Right renal cortex interstitium (tissue), 3 donors: ENCODE results near the gene HMG20B. TPM values are rescaled to one million over a fixed set of nuclear protein-coding genes. Genes with fewer than 3 reads are reported as not detected.

ENCODE experiments used
- DNase-seq, 3 donors: peaks; one replicate each; pipeline ENCODE4 v3.0.0-alpha.2; 2013; ENCODE audit warnings: low read depth in 3 of 3, low spot score in 2 of 3
- polyA plus RNA-seq, 3 donors: library from polyadenylated mRNA; unstranded; fragments of 120-200 nt; gene quantifications; one replicate each; pipeline ENCODE4 v1.2.1, GENCODE V29; 2013; ENCODE audit not compliant: insufficient read length in 3 of 3

The HMG20B gene
- polyA plus RNA-seq, 3 donors: 63.7 to 75.9 (median 64.9) TPM

DNA sequence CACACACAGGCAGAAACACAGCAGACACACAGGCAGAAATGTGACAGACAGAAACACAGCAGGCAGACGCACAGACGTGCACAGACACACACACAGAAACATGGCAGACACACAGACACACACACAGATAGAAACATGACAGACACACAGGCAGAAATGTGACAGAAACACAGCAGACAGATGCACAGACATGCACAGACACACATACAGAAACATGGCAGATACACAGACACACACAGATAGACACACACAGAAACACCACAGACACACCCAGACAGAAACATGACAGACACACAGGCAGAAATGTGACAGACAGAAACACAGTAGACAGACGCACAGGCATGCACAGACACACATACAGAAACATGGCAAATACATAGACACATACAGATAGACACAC, 32.6 kb downstream of the HMG20B start:
- DNase-seq: no peak

DNA sequence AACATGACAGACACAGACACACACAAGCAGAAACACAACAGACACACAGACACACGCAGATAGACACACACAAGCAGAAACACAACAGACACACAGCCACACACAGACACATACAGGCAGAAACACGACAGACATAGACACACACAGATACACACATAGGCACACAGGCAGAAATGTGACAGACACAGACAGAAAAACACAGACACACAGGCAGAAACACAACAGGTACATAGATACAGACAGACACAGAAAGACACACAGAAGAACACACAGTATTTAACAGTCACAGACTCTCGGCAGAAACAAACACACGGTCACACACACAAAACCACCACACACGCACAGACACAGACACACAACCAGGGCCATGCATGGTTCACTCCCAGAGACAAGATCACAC, 33.0 kb downstream of the HMG20B start:
- no peak for DNase-seq

DNA sequence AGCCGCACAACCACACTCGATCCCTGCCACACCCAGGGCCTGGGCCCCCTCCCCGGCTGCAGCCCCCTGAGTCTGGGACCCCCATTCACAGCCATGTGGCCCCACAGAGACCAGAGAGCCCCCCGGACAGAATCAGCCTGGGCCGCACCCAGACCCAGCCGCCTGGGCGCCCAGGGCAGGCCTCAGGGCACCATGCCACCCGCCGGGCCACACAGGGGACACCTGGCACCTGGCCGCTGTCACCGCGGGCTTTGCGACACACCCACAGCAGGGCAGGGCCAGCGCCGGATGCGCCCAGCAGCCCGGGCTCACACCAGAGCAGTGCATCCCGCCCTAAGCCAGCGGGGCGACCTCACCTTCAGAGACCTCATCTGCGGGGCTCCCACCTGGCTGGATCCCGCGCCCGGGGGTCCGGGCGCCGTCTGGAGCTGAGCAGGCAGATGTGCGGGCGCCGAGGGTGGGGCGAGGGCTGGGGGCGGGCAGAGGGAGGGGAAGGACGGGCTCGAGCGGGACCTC, 33.5 kb downstream of the HMG20B start:
- no peak for DNase-seq

DNA sequence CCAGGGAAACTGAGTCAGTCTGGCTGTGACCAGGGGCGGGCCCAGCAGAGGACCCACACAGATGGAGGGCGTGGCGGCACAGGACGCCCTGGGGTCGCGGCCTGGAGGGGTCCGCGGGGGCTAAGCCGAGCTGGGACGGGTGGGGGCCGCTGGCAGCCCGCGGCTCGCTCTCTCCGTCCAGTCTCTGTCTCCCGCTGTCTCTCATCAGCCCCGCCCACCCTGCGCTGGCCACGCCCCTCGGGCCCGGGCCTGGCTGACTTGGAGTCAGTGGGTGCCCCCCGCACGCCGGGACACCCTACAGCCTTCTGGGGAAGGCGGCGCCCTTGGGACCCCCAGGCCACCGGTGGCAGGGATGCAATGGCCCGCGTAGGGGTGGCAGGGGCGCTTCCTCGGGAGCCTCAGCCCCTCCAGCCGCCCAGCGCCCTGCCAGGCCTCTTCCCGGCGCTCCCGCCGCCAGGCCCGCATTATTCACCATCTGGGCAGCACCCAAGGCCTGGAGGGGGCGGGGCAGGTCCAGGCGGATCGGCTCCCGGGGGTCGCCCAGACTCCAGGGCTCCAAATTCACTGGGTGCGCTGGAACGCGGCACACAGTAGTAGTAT, 34.0 kb downstream of the HMG20B start, which contains the start of gene TBXA2R:
TSS of gene TBXA2R (minus strand) at position 186 of the 600 bp plus-strand sequence. CDS start 6,241 bp downstream, outside the sequence.
- DNase-seq: no peak

DNA sequence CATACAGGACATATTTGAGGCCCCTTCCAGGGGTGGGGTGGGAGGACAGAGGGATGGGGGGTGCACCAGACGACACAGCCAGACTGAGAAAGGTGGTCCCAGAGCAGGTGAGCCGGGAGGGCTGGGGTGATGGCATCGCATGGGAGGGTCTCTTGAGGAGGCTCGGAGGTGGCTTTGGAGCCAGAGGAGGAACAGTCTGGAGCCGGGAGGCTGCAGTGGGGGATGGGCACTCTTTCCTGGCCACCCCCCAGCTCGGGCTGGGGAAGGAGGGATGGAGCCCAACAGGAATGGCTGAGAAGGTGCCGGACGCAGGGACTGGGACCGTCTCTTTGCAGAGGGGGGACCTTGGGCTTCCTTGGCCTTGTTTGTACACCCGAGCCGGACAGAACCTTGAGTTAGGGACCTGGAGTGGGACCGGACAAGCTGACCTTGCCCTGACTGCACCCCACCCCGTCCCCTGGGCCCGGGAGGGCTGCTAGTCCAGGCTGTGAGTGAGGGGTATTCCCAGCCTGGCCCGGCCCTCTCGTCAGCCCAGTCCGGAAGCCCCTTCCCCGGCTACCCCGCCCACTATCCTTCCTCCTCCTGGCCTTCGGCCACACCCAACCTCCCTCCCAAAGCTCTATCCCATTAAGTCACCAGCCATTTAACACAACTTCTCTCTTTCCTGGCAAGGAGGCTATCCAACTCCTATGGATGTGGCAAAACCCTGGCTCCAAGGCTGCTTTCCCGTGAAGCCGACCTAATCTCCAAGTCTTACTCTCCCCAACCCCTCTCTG, 34.7 kb downstream of the HMG20B start:
- no peak for DNase-seq

DNA sequence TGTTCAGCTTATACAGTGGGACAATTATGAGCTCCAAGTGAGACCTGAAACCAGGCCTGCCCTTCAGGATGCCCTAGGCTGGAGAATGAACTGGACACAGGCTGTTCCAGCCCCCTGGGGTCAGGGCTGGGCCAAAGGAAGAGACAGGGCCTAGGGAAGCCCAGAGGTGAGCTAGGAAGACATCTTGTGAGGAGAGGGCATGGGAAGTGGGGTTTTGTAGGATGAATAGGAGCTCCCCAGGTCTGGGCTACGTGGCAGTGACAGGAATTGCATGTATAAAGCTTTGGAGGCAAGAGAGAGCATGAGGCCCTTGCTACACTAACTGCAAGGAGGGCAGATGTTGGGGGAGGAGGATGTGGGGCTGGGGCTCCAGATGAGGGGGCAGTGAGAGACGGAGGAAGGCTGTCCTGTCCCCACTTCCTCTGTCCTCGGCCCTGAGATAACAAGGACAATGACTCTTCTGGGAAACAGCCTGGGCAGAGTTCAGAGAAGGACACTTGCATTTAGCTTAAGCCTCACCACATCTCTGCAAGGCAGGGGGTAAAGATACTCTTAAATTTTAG, 35.4 kb downstream of the HMG20B start:
- no peak for DNase-seq

DNA sequence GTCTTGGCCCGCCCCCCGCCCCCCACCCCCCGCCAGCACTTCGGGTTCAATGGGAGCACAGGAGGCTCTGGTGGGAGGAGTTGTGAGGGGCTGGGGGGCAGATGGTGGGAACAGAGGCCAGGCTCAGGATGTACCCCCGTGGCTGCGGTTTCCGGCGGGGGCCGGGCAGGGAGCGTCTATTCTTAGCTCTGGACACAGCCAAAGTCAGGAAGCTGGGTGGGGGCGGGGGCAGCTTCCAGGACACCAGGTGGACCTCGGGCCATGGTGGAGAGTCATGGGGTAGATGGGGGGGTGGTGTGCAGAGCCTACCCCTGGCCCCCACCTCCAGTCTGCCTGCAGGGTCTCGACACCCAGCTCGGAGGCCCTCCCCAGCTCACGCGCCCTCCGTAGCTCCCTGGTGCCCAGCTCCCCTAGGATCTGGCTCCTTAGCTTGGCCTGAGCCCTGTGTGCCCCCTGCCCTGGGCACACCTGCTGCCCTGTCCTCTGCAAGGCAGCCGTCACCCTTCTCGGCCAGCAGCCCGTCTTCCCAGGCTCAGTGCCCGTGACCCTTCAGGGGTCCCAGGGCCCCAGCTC, 36.1 kb downstream of the HMG20B start:
- no peak for DNase-seq

DNA sequence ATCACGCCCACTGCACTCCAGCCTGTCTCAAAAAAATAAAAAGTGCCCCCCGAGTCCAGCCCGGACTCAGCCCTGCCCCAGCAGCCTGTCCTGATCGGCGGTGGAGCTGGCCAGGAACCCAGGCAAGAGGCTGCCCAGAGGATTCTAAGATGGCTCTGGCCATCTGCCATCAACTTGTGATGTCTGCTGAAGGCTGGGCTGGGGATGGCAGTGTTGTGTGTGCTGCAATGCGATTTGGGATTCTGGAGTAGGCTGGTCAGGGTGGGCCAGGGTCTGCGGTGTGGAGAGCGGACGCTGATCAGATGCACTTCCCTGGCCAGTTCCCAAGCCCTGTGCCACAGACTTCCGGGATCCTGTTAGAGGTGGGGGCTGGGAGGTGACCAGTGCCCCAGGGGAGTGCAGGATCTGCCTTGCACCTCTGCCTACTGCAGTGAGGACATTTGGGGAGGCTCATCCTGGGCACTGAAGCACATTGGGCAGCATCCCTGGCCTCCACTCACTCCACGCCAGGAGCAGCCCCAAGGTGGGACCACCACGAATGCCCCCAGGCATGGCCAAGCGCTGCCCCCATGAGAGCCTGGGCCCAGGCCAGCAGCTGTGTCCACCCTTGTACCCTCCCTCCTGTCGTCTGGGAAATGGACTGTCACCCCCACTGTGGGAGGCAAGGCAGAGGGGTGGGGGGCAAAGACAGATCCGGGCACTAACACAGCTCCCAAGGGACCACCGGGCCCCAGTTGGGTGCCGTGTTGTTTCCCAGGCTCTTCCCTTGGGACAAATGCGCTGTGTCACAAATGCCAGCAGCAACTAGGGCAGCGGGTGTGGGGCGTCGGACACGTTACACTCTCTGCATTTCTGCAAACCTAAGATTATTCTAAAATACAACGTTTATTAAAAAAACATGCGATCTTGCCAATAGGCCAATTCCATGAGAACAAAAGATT, 37.3 kb downstream of the HMG20B start:
- no peak for DNase-seq

DNA sequence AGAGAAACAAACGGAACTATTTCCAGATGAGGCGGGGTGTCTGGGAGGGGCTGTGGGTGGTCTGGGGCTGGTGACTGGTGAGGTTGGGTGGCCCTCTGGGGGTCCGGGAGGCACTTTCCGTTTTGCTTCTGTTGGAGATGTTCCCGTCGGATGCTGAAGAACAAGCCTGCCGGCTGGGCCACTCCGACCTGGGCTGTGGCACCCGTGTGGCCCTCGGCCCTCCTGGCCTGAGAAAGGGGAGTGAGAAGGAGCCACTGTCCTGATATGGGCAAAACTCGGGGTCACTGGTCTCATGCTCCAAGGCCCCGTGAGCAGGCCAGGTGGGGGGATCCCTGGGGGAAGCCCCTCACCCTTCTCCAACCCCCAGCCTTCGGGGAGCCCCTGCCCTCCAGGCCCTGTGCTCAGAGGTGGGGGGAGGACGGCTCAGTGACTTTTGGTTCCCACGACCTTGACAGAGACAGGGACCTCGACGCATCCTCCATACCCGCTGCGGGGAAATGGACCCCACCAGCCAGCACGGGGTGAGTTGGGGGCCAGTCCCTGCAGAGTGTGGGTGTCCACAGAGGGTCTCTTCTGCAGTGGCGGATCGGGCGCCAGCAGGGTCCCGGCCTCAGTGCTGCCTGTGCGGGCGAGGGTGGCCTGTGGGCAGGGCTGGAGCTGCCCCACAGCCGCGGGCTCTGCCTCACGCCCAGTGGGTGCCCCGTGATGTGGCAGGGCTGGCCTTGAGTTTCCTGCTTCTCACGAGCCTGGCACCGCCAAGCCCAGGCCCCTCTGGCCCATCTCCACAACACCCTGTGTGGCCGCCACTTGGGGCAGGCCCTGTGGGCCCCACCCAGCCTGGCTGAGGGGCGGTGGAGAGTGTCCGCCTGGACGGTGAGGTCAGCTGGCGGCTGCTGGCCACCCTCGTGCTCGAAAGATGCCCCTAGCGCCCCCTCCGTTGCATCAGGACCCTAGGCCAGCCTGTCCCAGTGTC, 38.3 kb downstream of the HMG20B start:
- no peak for DNase-seq

DNA sequence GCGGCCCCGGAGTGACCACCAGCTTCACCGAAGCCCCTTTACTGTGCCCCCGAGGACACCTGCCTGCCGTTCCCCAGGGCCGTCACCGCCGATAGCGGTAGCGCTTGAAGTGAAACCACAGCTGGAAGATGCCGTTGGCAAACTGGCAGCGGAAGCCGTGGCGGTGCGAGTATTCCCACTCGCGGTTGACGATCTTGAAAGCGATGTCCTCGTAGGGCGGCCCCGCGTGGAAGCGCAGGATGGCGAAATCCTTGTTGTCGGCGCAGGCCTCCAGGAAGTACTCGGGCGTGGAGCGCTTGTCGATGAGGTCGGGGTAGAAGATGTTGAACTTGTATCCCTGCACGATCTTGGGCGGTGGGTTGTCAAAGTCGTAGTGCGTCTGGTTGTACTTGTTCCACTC, 39.1 kb downstream of the HMG20B start:
- DNase-seq: no peak

DNA sequence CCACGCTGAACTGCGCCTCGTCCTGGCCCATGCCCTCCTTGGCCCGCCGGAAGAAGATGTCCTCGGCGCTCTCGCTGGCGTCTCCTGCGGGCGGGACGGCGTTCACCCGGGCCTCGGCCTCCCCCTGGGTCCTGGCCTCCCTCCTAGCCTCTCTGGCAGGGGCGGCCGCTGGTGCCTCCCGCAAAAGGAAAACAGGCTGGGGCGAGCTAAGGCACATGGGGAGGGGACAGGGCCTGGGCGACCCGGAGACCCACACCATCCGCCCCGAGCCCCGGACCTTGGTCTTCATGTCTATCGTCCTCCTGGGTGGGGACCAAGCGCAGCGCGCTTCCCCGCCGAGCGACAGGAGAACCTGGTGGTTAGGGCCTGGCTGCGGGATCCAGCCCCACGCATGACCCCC, 39.6 kb downstream of the HMG20B start:
- no peak for DNase-seq

DNA sequence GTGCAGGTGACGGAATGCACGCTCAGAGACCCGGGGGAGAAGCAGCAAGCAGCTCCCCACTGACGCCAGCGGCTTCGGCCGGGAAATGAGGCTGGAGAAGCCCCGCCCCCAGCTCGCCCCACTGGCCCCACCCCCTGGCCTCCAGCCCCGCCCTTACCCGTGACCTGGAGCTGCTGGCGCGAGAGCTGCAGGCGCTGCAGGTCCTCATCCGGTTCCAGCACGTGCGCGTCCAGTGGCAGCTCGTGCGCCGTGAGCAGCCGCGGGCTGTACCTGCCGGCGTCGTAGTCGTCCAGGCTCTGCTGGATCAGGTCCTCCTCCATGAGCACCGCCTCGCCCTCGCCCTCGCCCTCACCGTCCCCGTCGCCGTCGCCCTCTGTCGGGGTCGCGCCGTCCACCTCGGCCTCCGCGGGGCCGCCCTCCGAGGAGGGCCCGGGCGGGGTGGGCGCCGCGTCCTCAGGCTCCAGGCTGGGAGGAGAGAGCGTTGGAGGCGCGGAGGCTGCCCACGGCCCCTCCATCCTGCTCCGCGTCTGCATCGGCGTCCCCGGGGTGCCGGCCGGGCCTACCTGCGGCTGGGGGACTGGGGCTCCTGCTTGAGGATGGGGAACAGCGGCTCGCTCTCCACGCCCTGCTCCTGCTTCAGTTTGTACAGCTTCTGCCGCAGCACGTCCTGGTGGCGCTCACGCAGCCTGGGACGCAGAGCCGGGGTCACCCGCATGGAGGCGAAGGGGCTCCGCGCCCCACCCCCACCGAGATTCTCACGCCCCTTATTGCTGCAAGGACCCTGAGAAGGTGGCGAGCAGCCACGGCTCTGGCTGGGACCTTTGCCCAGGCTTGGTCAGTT, 40.4 kb downstream of the HMG20B start:
- no peak for DNase-seq

DNA sequence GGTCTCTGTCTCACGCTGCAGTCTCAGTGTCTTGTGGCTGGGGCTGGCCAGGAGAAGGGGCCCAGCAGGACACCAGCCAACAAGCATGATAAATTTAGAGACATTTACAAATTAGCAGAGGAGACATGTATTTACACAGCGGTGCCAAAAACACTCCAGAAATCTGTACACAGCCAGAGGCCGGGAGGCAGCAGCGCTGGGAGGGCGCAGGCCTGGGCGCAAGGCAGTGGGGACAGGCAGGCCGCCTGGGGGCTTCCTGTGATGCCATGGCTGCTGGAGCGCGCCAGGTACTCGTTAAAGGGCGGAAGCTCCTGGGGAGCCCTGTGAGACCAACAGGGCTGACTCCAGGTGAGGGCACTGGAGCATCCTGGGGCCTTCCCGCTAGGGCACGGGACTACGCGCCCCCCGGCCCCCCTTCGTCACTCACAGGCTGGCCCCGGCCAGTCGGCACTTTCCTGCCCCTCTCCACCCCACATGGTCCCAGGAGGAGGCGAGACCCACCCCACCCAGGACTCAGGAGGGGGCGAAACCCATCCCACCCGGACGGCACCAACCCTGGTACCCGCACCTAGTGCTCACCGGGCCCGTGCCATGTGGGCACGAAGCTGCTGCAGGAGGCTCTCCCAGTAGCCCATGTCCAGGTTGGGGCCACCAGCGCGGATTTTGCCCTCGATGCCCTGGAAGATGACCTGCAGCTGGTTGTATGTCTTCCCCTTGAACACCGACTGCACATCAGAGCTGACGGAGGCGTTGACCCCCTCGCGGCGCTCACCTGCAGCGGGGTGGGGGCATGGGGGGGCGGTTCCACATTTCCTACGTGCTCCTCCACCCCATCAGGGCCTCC, 41.3 kb downstream of the HMG20B start:
- no peak for DNase-seq

DNA sequence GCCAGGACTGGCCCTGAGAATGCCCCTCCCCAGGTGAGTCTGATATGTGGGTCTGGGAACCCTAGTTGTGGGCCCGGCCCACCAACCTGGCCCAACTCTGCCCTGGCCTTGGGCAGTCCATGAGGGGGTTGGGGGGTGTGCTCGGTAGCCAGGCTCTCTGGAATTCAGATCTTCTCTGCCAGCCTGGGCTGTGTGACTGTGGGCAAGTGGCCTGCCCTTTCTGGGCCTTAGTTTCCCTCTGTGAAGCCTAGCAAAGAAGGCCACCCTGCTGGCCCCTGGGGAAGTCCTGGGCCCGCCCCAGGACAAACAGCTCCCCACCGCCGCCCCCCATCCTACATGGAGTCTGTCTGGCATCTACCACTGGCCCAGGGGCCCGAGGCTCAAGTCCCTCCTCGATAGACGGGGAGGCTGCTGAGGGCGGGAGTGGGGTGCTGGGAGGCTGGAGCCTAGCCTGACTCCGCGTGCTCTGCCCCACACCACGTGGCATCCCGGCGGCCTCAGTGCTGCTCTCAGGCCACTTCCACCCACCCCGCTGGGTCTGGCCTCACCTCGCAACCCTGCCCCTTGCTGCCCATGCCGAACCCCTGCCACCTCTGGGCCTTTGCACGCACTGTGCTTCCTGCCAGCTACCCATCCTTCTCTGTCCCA, 42.2 kb downstream of the HMG20B start:
- DNase-seq: no peak

DNA sequence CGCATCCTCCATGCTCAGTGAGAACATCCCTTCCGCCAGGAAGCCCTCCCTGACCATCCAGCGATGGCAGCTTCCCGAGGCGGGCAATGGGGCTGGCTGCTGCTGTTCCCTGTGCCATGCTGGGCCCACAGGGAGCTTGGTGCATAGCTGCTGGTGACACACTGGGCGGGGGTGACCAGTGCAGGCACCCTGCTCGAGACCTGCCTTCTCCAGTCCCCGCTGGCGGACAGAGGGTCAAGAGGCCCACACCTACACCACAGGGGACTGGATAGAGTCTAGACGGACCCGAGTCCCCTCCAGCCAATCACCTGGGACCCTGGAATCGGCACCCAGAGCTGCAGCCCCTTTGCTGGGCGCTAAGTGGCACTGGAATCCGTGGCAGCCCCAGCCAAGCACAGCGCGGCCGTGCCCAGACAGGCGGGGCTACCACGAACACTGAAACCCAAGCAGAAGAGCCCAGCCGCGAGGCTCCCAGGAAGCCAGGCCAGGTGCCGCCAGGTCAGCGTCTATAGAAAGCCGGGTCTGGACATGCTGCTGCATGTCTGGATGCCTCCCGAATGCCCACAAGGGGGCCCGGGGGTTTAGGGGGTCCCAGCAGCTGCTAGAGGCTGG, 42.9 kb downstream of the HMG20B start:
- no peak for DNase-seq

DNA sequence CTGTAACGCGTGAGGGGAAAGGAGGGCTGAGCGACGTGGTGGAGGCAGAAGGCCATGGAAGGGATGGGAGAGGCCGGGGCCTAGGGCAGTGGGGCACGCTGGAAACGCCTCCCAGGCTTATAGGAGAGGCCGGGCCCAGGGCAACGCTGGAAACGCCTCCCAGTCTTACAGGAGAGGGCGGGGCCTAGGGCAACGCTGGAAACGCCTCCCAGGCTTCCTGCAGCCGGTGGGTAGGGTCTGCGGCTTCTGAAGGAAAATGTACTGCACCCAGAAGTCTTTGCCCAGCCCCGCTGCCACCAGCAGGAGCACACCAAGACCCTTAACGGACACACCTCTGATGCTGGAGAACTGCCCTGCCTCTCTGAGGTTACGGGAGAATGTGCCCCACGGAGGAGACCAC, 44.7 kb downstream of the HMG20B start:
- no peak for DNase-seq
